Thyroid gland (tissue), 4 donors: ENCODE measurements around the gene SRSF5.

Source experiments
- POLR2A ChIP-seq, 2 donors: fragments of 450-650 bp; IDR thresholded peaks; one replicate each; pipeline ENCODE4 v1.6.1; 2017; ENCODE audit warnings: antibody characterized with exemption in 2 of 2, mild to moderate bottlenecking in 2 of 2, moderate library complexity in 1 of 2
- TF ChIP-seq, protein P1 (sequence below), 6 experiments: fragments of 200-600 bp in 3 of 6; fragments of 450-650 bp in 3 of 6; sonication (generic) in 3 of 6; IDR thresholded peaks; one replicate each; pipeline ENCODE4 v1.5.1; 2016 to 2019; ENCODE audit warnings: antibody characterized with exemption in 6 of 6, mild to moderate bottlenecking in 2 of 6, inconsistent platforms in 1 of 6, moderate library complexity in 1 of 6

GRCh38 chr14:69795691-69796090 is 28.7 kb downstream of the SRSF5 start:
- TF ChIP-seq, protein P1, sequence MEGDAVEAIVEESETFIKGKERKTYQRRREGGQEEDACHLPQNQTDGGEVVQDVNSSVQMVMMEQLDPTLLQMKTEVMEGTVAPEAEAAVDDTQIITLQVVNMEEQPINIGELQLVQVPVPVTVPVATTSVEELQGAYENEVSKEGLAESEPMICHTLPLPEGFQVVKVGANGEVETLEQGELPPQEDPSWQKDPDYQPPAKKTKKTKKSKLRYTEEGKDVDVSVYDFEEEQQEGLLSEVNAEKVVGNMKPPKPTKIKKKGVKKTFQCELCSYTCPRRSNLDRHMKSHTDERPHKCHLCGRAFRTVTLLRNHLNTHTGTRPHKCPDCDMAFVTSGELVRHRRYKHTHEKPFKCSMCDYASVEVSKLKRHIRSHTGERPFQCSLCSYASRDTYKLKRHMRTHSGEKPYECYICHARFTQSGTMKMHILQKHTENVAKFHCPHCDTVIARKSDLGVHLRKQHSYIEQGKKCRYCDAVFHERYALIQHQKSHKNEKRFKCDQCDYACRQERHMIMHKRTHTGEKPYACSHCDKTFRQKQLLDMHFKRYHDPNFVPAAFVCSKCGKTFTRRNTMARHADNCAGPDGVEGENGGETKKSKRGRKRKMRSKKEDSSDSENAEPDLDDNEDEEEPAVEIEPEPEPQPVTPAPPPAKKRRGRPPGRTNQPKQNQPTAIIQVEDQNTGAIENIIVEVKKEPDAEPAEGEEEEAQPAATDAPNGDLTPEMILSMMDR (IDR thresholded peaks at IDR 0.05): no peak
- no peak for TF ChIP-seq POLR2A (IDR thresholded peaks at IDR 0.05)
